Measurements from ENCODE around the gene CASK.

CASK gene

DNA sequence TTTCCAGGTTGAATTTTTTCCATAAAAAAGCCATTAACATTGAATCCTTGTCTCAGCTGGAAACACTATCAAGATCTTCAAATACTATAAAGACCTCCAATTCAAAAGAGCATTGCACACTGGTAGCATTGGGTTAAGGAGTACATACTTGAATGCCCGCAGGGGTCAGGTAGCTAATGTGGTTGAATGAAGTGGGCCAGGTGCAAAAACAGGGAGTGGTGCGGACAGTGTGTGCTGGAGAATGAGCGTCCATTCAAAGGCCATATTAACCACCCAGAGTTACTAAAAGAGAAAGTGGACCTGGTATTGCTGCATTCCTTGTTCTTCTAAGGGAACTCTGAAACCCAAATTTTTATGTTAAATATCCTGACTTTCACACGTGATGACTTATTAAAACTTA is 384.6 kb downstream of the CASK start:
- H3K4me3 ChIP-seq (ENCODE audit: control insufficient read depth, low read depth, low read length): no peak overlapping the region
- TF ChIP-seq, protein P1, sequence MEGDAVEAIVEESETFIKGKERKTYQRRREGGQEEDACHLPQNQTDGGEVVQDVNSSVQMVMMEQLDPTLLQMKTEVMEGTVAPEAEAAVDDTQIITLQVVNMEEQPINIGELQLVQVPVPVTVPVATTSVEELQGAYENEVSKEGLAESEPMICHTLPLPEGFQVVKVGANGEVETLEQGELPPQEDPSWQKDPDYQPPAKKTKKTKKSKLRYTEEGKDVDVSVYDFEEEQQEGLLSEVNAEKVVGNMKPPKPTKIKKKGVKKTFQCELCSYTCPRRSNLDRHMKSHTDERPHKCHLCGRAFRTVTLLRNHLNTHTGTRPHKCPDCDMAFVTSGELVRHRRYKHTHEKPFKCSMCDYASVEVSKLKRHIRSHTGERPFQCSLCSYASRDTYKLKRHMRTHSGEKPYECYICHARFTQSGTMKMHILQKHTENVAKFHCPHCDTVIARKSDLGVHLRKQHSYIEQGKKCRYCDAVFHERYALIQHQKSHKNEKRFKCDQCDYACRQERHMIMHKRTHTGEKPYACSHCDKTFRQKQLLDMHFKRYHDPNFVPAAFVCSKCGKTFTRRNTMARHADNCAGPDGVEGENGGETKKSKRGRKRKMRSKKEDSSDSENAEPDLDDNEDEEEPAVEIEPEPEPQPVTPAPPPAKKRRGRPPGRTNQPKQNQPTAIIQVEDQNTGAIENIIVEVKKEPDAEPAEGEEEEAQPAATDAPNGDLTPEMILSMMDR (conservative IDR thresholded peaks at IDR 0.05; ENCODE audit: control insufficient read depth, insufficient read depth, low read depth, low read length): no peak
- DNase-seq (ENCODE audit: low read depth): no peak

DNA sequence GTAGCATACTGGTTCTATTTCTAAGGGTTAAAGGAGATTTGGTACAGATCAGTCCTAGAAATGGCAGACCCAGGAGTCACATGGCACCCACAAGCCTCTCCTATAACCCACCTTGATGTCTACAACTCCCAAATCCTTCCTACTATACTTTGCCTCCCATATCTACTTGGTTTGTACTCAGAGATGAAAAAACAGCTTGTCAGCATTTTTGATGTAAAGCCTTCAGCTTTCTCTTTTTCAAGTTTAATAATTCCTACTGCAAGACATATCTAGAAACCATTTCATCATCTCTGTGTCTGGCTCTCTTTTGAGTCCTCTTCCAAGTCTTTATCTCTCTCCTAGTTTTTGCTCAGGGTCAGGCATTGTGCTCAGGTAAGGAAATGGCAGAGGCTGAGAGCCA is 393.3 kb downstream of the CASK start:
- no peak for DNase-seq (ENCODE audit: low read depth)
- H3K4me3 ChIP-seq (ENCODE audit: control insufficient read depth, low read depth, low read length): no peak overlapping the region
- TF ChIP-seq, protein P1 (conservative IDR thresholded peaks at IDR 0.05; ENCODE audit: control insufficient read depth, insufficient read depth, low read depth, low read length): no peak

DNA sequence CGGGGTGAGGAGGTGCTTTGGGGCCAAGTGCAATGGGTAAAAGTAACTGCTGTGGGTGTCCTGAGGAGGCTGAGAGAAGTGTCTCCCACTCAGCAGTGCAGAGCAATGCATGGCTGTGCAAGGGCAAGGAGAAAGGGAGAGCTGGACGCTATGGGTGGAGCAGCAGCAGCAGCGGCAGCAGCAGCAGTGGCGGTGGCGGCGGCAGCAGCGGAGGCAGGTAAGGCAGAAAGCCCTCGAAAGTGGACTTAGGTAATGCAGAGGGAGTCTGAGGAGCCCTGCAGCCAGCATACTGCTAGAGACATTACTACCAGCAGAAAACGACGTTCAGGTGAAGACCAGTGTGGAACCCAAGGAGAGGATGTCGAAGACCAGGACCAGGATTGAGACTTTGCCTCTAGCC is 394.1 kb downstream of the CASK start:
- TF ChIP-seq, protein P1 (conservative IDR thresholded peaks at IDR 0.05; ENCODE audit: control insufficient read depth, insufficient read depth, low read depth, low read length): no peak
- H3K4me3 ChIP-seq (ENCODE audit: control insufficient read depth, low read depth, low read length): no peak overlapping the region
- no peak for DNase-seq (ENCODE audit: low read depth)

DNA sequence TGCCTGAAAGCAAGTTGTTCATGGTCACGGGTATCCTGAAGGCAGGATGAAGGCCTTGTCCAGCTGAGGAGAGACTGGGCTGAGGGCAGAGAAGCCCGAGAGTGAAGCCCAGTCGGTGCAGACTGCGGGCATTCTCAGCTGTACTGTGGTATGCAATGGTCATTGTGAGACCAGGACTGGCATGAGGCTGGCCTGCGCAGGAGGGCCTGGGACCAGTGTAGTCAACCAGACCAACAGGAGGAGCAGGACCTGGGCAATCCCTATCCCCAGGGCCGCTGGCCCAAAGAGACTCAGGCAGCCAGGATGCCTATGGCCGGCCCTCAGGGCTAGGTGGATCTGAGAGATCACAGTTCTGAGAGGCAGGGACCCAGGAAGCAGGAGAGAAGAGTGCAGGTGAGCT is 394.6 kb downstream of the CASK start:
- no peak for DNase-seq (ENCODE audit: low read depth)
- TF ChIP-seq, protein P1 (conservative IDR thresholded peaks at IDR 0.05; ENCODE audit: control insufficient read depth, insufficient read depth, low read depth, low read length): no peak
- no peak overlapping the region for H3K4me3 ChIP-seq (ENCODE audit: control insufficient read depth, low read depth, low read length)

DNA sequence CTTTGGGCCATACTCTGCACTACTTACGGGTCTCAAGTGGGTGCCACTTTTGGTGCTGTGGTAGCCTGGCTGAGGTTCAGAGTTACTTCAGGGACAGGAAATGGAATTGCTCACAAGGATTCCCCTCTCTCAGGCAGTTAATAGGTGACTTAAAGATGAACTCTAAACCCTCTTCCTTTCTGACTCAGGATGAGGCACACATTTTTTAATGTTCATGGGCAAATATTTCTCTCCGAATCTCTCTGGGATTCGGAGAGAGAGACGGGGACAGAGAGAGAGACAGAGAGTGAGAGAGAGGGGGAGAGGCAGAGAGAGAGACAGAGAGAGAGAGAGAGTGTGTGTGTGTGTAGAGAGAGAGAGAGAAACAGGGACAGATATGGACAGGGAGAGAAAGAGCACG is 396.4 kb downstream of the CASK start:
- peak; percentile 54 for DNase-seq (ENCODE audit: low read depth)
- TF ChIP-seq, protein P1 (conservative IDR thresholded peaks at IDR 0.05; ENCODE audit: control insufficient read depth, insufficient read depth, low read depth, low read length): no peak
- H3K4me3 ChIP-seq (ENCODE audit: control insufficient read depth, low read depth, low read length): no peak overlapping the region

DNA sequence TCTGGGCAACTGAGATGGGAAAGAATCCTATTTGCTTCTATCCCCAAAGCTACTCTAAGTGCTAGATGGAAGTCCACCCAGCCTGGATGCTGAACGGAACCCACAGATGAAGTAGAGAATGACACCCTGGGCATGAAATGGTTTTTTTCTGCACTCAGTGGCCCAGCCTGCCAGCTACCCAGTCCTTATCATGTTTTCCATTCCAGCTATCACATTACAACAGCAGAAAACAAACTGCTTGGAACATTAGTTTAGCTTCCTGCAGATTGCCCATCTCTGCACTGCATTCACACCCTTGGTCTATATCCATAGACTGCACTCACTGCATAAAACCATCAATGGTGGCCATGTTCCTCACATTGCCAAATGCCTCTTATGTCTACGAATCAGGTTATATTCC is 397.1 kb downstream of the CASK start:
- no peak overlapping the region for H3K4me3 ChIP-seq (ENCODE audit: control insufficient read depth, low read depth, low read length)
- TF ChIP-seq, protein P1 (conservative IDR thresholded peaks at IDR 0.05; ENCODE audit: control insufficient read depth, insufficient read depth, low read depth, low read length): no peak
- no peak for DNase-seq (ENCODE audit: low read depth)

DNA sequence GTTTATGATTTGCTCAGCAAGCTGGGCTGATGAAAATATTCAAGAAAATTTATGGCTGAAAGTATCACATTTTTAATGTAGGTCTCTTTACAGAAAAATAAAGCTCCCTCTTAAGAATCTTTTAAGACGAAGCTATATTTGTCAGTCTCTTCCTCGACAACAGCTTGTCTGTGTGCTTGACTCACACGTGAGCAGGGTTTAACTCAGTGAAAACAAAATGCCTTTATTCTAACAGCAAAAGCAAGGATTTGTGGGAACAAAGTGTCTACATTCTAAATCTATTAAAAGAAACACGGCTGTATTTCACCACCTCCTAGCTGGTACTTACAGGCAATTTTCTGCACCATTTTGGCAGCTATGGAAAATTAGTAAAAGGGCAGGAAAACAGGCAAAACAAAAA is 400.7 kb downstream of the CASK start:
- TF ChIP-seq, protein P1 (conservative IDR thresholded peaks at IDR 0.05; ENCODE audit: control insufficient read depth, insufficient read depth, low read depth, low read length): no peak
- DNase-seq (ENCODE audit: low read depth): no peak
- no peak overlapping the region for H3K4me3 ChIP-seq (ENCODE audit: control insufficient read depth, low read depth, low read length)

All from fibroblast of mammary gland (primary cell).